Measurements from ENCODE around the gene HLA-B. TPM values are rescaled to one million over a fixed set of nuclear protein-coding genes. Genes with fewer than 3 reads are reported as not detected.
"Not testable (repeated sequence)": the region's sequence is repeated elsewhere in the genome, so short reads cannot be mapped to it uniquely, and the experiment has no call there.

HLA-B gene
- total RNA-seq, 1 experiment from 2014 or later, result 1,556 TPM

DNA sequence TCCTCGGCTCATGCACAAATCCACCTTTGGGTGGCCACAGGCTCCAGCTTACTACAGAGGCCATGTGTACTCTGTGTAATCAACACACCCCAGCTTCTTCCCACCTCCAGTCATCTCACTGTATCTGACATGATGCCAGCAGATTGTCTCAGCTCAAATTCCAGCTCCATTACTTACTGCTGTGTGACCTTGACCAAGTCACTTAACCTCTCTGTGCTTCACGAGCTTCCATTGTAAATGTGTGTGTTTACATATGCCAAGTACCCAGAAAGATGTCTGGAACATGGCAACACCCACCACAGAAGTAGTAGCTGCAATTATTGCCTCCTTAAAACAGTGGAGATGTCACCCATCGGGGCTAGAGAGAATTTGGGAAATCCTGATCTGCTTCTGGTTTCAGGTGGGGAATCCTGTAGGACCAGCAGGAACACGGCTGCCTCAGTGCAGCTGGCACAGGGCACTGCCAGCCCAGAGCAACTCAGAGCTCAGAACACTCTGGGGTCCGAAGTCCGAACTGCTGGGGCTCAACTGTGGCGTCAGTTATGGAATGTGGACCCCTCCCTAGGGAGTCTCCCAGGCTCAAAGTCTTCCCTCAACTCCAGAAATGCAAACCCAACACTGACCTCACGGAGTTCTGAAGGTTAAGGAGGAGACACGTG is 21.2 kb upstream of the HLA-B start:
- Histone ChIP-seq H3K36me3 (ENCODE audit: insufficient read depth, low read length) (no peaks in the 10 kb centered on the region), H3K9ac (ENCODE audit: low read length) (no peak overlapping the region), H3K27ac (ENCODE audit: low read length) (no peak overlapping the region), H3K9me3 (ENCODE audit: low read length) (no peaks in the 10 kb centered on the region), H3K9me2 (replicated peaks; ENCODE audit: insufficient read depth, low read length) (no peaks in the 10 kb centered on the region), H3K4me2 (ENCODE audit: low read depth, low read length, poor library complexity, severe bottlenecking) (no peak overlapping the region), H3K4me1 (ENCODE audit: low read length) (no peaks in the 10 kb centered on the region), H3K27me3 (ENCODE audit: low read length) (no peaks in the 10 kb centered on the region), H3K79me2 (ENCODE audit: low read length) (no peaks in the 10 kb centered on the region), H4K20me1 (ENCODE audit: insufficient read depth, low read depth, low read length) (no peaks in the 10 kb centered on the region), H2AFZ (ENCODE audit: low read length) (no peak overlapping the region), H3K4me3 (ENCODE audit: low read length) (no peak overlapping the region)
- no peak for DNase-seq

DNA sequence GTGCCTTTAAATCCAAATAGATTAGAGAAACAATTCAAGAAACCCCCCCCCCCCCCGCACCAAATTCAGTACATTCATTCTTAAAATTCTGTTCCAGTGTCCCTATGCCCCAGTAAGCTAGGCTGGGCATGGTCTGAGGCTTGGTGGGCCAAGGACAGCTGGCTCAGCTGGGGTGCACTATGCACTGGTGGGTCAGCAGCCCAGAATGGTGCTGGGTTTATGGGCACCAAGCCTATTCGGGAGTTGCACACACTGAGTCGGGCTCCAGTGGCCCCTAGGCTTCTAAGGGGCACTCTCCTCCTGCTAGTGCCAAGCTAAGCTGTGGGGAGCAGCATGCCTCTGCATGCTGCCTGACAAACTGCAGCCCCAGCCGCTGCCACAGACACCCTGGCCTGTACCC is 20.1 kb upstream of the HLA-B start:
- no peak overlapping the region for H3K9ac ChIP-seq (ENCODE audit: low read length)
- no peaks in the 10 kb centered on the region for H3K9me2 ChIP-seq (replicated peaks; ENCODE audit: insufficient read depth, low read length)
- no peak for DNase-seq

DNA sequence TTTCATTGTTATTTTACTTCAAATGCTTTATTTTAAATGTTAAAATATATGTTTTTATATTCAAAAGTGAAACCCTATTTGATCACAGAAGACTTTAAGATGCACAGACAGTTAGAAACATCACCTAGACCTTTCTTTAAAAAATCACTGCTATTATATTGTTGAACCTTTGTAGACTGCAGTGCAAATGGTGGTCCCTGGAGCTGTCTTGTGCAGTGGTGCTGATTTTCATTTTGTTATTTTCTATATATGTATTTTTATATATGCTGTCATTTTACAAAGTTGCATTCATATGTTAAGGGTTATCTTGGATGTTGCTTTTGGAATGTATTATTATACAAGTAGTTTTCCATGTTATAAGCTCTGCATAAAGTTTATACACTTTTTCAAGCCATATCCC is 18.7 kb upstream of the HLA-B start:
- Histone ChIP-seq H3K9me3 (ENCODE audit: low read length) (no peaks in the 10 kb centered on the region), H3K9ac (ENCODE audit: low read length) (no peak overlapping the region), H3K4me3 (ENCODE audit: low read length) (no peak overlapping the region), H2AFZ (ENCODE audit: low read length) (no peak overlapping the region), H3K9me2 (replicated peaks; ENCODE audit: insufficient read depth, low read length) (no peaks in the 10 kb centered on the region), H3K4me1 (ENCODE audit: low read length) (no peaks in the 10 kb centered on the region), H4K20me1 (ENCODE audit: insufficient read depth, low read depth, low read length) (no peaks in the 10 kb centered on the region), H3K79me2 (ENCODE audit: low read length) (no peaks in the 10 kb centered on the region), H3K36me3 (ENCODE audit: insufficient read depth, low read length) (no peaks in the 10 kb centered on the region), H3K27me3 (ENCODE audit: low read length) (no peaks in the 10 kb centered on the region), H3K4me2 (ENCODE audit: low read depth, low read length, poor library complexity, severe bottlenecking) (no peak overlapping the region), H3K27ac (ENCODE audit: low read length) (no peak overlapping the region)
- DNase-seq, result no peak

More for the DNA sequence above, 20.1 kb upstream of the HLA-B start:
- Histone ChIP-seq H3K79me2 (ENCODE audit: low read length) (no peaks in the 10 kb centered on the region), H2AFZ (ENCODE audit: low read length) (no peak overlapping the region), H3K36me3 (ENCODE audit: insufficient read depth, low read length) (no peaks in the 10 kb centered on the region), H3K27me3 (ENCODE audit: low read length) (no peaks in the 10 kb centered on the region), H3K9me3 (ENCODE audit: low read length) (no peaks in the 10 kb centered on the region), H3K4me2 (ENCODE audit: low read depth, low read length, poor library complexity, severe bottlenecking) (no peak overlapping the region), H3K4me1 (ENCODE audit: low read length) (no peaks in the 10 kb centered on the region), H4K20me1 (ENCODE audit: insufficient read depth, low read depth, low read length) (no peaks in the 10 kb centered on the region), H3K4me3 (ENCODE audit: low read length) (no peak overlapping the region), H3K27ac (ENCODE audit: low read length) (no peak overlapping the region)

DNA sequence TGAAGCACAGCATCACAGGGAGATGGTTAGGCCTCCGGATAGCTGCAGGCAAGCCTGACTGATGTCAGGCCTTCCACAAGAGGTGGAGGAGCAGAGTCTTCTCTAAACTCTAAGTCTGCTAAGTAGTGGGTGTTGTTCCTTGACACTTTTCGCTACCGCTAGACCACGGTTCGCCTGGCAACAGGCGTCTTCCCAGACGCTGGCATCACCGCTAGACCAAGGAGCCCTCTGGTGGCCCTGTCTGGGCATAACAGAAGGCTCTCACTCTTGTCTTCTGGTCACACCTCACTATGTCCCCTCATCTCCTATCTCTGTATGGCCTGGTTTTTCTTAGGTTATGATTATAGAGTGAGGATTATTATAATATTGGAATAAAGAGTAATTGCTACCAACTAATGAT is 17.1 kb upstream of the HLA-B start:
- not testable (repeated sequence) for H3K9me3 ChIP-seq (ENCODE audit: low read length); H4K20me1 ChIP-seq (ENCODE audit: insufficient read depth, low read depth, low read length); H2AFZ ChIP-seq (ENCODE audit: low read length); H3K9me2 ChIP-seq (replicated peaks; ENCODE audit: insufficient read depth, low read length); H3K36me3 ChIP-seq (ENCODE audit: insufficient read depth, low read length); DNase-seq; H3K27me3 ChIP-seq (ENCODE audit: low read length); H3K4me1 ChIP-seq (ENCODE audit: low read length); H3K4me3 ChIP-seq (ENCODE audit: low read length); H3K27ac ChIP-seq (ENCODE audit: low read length); H3K79me2 ChIP-seq (ENCODE audit: low read length); H3K4me2 ChIP-seq (ENCODE audit: low read depth, low read length, poor library complexity, severe bottlenecking); H3K9ac ChIP-seq (ENCODE audit: low read length)

DNA sequence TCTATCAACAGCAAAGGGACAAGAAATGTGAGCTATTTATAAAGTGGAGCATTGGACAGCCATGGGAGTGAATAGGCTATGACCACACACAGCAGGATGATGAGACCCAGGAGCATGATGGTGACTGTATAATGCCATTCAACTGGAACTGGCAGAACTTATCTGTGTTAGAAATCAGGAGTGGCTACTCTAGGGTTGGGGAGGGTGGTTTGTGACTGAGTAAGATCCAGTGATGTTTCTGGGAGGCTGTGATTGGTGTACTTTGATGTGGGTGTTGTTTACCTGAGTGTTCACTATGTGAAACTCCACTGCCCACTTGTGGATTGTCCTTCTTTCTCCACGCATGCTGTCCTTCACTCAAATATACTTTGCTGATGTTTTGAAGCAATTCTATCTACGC is 11.5 kb upstream of the HLA-B start:
- H3K27ac ChIP-seq (ENCODE audit: low read length), result no peak overlapping the region
- H3K4me2 ChIP-seq (ENCODE audit: low read depth, low read length, poor library complexity, severe bottlenecking), result no peak overlapping the region
- H3K27me3 ChIP-seq (ENCODE audit: low read length), result 0 out of 2 replicates have a peak, but pooled peaks cover 2% of the 10 kb centered on the region
- H4K20me1 ChIP-seq (ENCODE audit: insufficient read depth, low read depth, low read length), result no peaks in the 10 kb centered on the region
- no peak overlapping the region for H3K4me3 ChIP-seq (ENCODE audit: low read length)
- H3K36me3 ChIP-seq (ENCODE audit: insufficient read depth, low read length), result no peaks in the 10 kb centered on the region
- peaks cover 9% of the 10 kb centered on the region for H3K4me1 ChIP-seq (ENCODE audit: low read length)
- no peaks in the 10 kb centered on the region for H3K9me2 ChIP-seq (replicated peaks; ENCODE audit: insufficient read depth, low read length)
- no peaks in the 10 kb centered on the region for H3K9me3 ChIP-seq (ENCODE audit: low read length)
- H3K79me2 ChIP-seq (ENCODE audit: low read length), result no peaks in the 10 kb centered on the region
- no peak overlapping the region for H2AFZ ChIP-seq (ENCODE audit: low read length)
- no peak overlapping the region for H3K9ac ChIP-seq (ENCODE audit: low read length)
- no peak for DNase-seq

DNA sequence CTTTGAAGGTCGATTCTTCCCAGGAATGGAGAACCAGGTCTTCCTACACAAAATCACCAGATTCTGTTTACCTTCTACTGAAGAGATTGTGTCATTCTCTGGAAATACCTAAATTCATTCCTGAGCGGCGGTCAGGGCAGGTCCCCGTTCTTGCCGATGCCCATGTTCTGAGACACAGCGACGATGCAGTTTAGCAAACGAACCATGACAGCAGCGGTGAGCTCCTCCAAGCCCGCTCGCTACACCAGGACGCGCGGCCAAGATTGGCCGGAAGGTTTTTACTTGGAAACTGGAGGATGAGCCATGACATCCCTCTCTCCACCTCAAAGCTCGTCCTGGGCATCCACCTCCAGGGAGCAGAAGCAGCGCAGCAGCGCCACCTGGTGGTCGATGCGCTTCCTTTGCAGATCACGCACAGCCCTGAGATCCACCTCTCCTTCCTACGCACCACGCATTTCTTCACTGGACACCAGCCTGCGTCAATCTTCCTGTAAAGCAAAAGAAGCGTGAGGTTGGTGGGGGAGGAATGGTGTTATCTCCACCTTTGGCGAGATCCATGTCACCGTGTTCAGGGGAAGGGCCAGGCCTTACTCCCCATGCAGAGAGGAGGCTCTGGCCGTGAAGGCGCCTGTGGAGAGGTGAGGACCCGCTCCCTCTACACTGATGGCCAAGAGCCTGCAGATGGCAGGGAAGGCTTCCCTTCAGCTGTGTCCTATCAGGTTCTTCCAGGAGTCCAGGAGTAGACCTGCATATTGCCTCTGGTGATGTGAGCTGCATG is 9.9 kb upstream of the HLA-B start:
- H3K36me3 ChIP-seq (ENCODE audit: insufficient read depth, low read length), result no peaks in the 10 kb centered on the region
- no peaks in the 10 kb centered on the region for H3K9me2 ChIP-seq (replicated peaks; ENCODE audit: insufficient read depth, low read length)
- H3K9ac ChIP-seq (ENCODE audit: low read length), result peak overlapping the region; percentile 56
- H3K4me1 ChIP-seq (ENCODE audit: low read length), result peaks cover 9% of the 10 kb centered on the region
- no peaks in the 10 kb centered on the region for H3K9me3 ChIP-seq (ENCODE audit: low read length)
- no peaks in the 10 kb centered on the region for H4K20me1 ChIP-seq (ENCODE audit: insufficient read depth, low read depth, low read length)
- peak overlapping the region; percentile 75 for H3K4me2 ChIP-seq (ENCODE audit: low read depth, low read length, poor library complexity, severe bottlenecking)
- H2AFZ ChIP-seq (ENCODE audit: low read length), result peak overlapping the region; percentile 72
- H3K27me3 ChIP-seq (ENCODE audit: low read length), result 0 out of 2 replicates have a peak, but pooled peaks cover 2% of the 10 kb centered on the region
- H3K79me2 ChIP-seq (ENCODE audit: low read length), result no peaks in the 10 kb centered on the region
- no peak overlapping the region for H3K27ac ChIP-seq (ENCODE audit: low read length)
- H3K4me3 ChIP-seq (ENCODE audit: low read length), result peak overlapping the region; percentile 62
- DNase-seq, result peak; percentile 92

DNA sequence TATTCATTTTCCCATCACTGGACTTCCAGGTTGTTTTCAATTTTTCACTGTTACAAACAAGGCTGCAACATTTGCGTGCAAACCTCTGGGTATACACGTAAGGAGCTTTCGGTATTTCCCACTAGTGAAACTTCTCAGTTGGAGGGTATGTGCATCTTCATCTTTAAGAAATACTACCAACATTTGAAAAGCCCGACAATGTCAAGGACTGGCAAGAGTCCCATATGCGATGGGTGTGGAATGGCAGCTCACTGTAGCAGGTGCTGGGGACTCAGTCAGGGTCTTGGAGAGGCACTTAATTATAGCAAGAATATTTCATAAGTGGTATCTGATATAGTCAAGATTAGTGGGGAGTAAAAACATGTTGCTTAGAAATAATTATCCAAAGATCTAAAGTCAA is 8.9 kb upstream of the HLA-B start:
- H3K36me3 ChIP-seq (ENCODE audit: insufficient read depth, low read length), result no peaks in the 10 kb centered on the region
- H3K9me2 ChIP-seq (replicated peaks; ENCODE audit: insufficient read depth, low read length), result no peaks in the 10 kb centered on the region
- DNase-seq, result no peak
- H3K27me3 ChIP-seq (ENCODE audit: low read length), result 0 out of 2 replicates have a peak, but pooled peaks cover 2% of the 10 kb centered on the region
- peaks cover 9% of the 10 kb centered on the region for H3K4me1 ChIP-seq (ENCODE audit: low read length)
- no peaks in the 10 kb centered on the region for H3K79me2 ChIP-seq (ENCODE audit: low read length)
- no peak overlapping the region for H3K4me3 ChIP-seq (ENCODE audit: low read length)
- H3K27ac ChIP-seq (ENCODE audit: low read length), result no peak overlapping the region
- H3K4me2 ChIP-seq (ENCODE audit: low read depth, low read length, poor library complexity, severe bottlenecking), result no peak overlapping the region
- no peak overlapping the region for H3K9ac ChIP-seq (ENCODE audit: low read length)
- H4K20me1 ChIP-seq (ENCODE audit: insufficient read depth, low read depth, low read length), result no peaks in the 10 kb centered on the region
- no peak overlapping the region for H2AFZ ChIP-seq (ENCODE audit: low read length)
- H3K9me3 ChIP-seq (ENCODE audit: low read length), result no peaks in the 10 kb centered on the region

DNA sequence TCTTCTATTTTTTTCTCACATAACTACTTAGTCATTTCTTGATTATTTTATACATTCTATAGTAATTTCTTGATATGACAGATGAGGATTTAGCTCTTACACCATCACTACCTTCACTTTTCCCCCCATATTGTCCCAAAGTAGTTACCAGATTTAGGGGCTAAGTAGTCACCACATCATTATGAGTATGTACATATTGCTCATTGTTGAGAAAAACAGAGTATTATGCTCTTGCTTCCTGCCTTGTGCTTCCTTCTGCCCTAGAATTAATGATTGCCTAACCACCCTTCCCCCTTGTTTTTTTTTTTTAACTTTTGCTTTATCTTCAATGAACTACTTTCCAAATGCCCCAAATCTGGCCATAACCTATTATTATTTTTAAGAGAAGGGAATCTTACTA is 6.8 kb upstream of the HLA-B start:
- no peaks in the 10 kb centered on the region for H3K9me3 ChIP-seq (ENCODE audit: low read length)
- DNase-seq, result no peak
- peaks cover 9% of the 10 kb centered on the region for H3K4me1 ChIP-seq (ENCODE audit: low read length)
- H3K9ac ChIP-seq (ENCODE audit: low read length), result no peak overlapping the region
- H3K4me2 ChIP-seq (ENCODE audit: low read depth, low read length, poor library complexity, severe bottlenecking), result no peak overlapping the region
- H3K27ac ChIP-seq (ENCODE audit: low read length), result no peak overlapping the region
- no peaks in the 10 kb centered on the region for H3K79me2 ChIP-seq (ENCODE audit: low read length)
- no peaks in the 10 kb centered on the region for H3K9me2 ChIP-seq (replicated peaks; ENCODE audit: insufficient read depth, low read length)
- 0 out of 2 replicates have a peak, but pooled peaks cover 2% of the 10 kb centered on the region for H3K27me3 ChIP-seq (ENCODE audit: low read length)
- H3K36me3 ChIP-seq (ENCODE audit: insufficient read depth, low read length), result no peaks in the 10 kb centered on the region
- H2AFZ ChIP-seq (ENCODE audit: low read length), result no peak overlapping the region
- no peaks in the 10 kb centered on the region for H4K20me1 ChIP-seq (ENCODE audit: insufficient read depth, low read depth, low read length)
- no peak overlapping the region for H3K4me3 ChIP-seq (ENCODE audit: low read length)
